ENCODE data around the gene OR10G3. TPM values are rescaled to one million over a fixed set of nuclear protein-coding genes. Genes with fewer than 3 reads are reported as not detected.
"Not testable (repeated sequence)": the region's sequence is repeated elsewhere in the genome, so short reads cannot be mapped to it uniquely, and the experiment has no call there.

The OR10G3 gene, protein sequence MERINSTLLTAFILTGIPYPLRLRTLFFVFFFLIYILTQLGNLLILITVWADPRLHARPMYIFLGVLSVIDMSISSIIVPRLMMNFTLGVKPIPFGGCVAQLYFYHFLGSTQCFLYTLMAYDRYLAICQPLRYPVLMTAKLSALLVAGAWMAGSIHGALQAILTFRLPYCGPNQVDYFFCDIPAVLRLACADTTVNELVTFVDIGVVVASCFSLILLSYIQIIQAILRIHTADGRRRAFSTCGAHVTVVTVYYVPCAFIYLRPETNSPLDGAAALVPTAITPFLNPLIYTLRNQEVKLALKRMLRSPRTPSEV
- not detected for polyA plus RNA-seq (2013, experiment 1 of 4)
- not detected for polyA plus RNA-seq (2013, experiment 2 of 4)
- not detected for polyA plus RNA-seq (2013, experiment 3 of 4)
- not detected for polyA plus RNA-seq (2013, experiment 4 of 4)

DNA sequence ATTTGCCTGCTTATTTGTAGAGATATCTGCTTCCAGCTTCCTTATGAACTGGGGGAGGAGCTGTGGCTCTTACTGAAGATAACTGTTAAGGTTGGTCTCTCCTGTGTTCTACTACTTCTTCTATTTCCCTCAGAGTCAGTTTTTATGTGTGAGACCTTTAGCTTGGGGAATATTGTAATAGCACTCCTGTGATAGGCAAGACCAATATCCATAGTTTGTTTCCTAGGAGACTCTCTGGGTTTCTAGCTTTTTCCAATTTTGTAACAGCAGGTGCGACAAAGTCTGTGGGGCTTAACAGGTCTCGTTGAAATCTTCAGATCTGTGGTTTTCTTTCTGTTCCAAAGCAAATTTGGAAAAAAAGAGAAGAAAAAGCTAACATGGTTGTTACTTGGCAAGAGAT, at the start of gene OR10G3:
OR10G3 (minus strand) TSS at position 101 of the 400 bp plus-strand sequence. CDS start 9,332 bp downstream, outside the sequence.
- 92 to 98% methylated on average over 2 of the region's 2 CpGs for WGBS, 2 experiments
- Histone ChIP-seq H3K27ac (ENCODE audit: insufficient read depth, low read depth, low read length, poor library complexity, severe bottlenecking) (no peak within 1 kb of the TSS), H3K4me1 (ENCODE audit: control insufficient read depth, insufficient read depth, low read length) (no peaks in the 10 kb centered on the region), H3K36me3 (ENCODE audit: control insufficient read depth, insufficient read depth, low read length) (no peaks in the 10 kb centered on the region), H3K27me3 (ENCODE audit: control insufficient read depth, insufficient read depth, low read length, poor library complexity, severe bottlenecking) (no peaks in the 10 kb centered on the region), H3K9me3 (ENCODE audit: control insufficient read depth, low read length) (no peaks in the 10 kb centered on the region), H3K4me3 (ENCODE audit: insufficient read depth, low read depth, low read length) (no peak within 1 kb of the TSS)

DNA sequence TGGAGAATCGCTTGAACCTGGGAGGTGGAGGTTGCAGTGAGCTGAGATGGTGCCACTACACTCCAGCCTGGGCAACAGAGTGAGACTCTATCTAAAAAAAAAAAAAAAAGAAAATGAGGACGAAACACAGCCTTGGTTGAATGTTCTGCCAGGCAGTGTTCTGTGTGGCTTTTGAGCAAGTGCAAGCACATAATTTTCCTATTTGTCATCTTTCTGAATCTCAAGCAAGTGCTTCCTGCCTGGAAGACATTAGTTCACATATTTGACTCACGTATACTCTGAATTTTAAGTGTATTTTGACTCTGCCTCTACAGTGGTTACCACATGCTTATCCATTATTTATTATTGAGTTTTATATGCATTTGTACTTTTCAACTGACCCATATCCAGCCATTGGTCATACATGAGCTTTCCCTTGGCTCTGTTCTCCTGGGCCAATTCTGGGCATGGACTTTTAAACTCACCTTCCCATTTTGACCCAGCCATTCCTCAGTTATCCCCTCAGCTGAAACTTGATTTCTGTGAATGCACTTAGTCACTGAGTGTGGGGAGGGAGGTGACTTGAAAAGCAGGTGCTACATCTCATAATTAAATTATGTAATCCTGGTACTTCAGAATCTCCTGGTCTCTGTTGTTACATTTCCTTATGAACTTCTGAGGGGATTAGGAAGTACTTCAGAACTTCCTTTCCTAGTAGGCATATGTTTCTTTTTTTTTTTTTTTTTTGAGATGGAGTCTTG, 46.8 kb upstream of the OR10G3 start:
- Histone ChIP-seq H3K9me3 (ENCODE audit: control insufficient read depth, low read length) (peaks cover 3% of the 10 kb centered on the region), H3K36me3 (ENCODE audit: control insufficient read depth, insufficient read depth, low read length) (no peaks in the 10 kb centered on the region), H3K27me3 (ENCODE audit: control insufficient read depth, insufficient read depth, low read length, poor library complexity, severe bottlenecking) (no peaks in the 10 kb centered on the region), H3K4me1 (ENCODE audit: control insufficient read depth, insufficient read depth, low read length) (no peaks in the 10 kb centered on the region), H3K4me3 (ENCODE audit: insufficient read depth, low read depth, low read length) (no peak overlapping the region), H3K27ac (ENCODE audit: insufficient read depth, low read depth, low read length, poor library complexity, severe bottlenecking) (no peak overlapping the region)
- WGBS, 2 experiments: 73 to 86% methylated on average over 3 of the region's 3 CpGs

DNA sequence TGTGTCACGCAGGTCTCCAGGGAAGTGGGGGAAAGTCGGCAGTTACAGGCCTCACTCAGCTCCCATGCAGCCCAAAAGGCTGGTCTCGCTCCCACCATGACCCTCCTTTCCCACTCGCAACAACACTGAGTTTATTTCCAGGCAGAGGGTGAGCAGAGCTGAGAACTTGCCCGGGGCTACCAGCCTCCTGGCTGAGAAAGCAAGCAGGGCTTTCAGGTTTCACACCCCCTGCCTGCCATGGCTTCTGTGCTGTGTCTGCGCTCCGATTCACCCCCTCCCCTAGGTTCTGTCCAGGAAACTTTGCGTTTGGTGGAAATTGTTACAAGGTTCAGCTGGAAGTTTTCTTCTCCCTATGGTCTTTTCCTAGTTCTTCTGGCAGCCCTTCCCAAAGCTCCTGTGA, 37.7 kb upstream of the OR10G3 start:
- 82 to 85% methylated on average over 8 of the region's 8 CpGs for WGBS, 2 experiments
- Histone ChIP-seq H3K27me3 (ENCODE audit: control insufficient read depth, insufficient read depth, low read length, poor library complexity, severe bottlenecking) (no peaks in the 10 kb centered on the region), H3K4me1 (ENCODE audit: control insufficient read depth, insufficient read depth, low read length) (no peaks in the 10 kb centered on the region), H3K9me3 (ENCODE audit: control insufficient read depth, low read length) (no peaks in the 10 kb centered on the region), H3K36me3 (ENCODE audit: control insufficient read depth, insufficient read depth, low read length) (no peaks in the 10 kb centered on the region), H3K27ac (ENCODE audit: insufficient read depth, low read depth, low read length, poor library complexity, severe bottlenecking) (no peak overlapping the region), H3K4me3 (ENCODE audit: insufficient read depth, low read depth, low read length) (no peak overlapping the region)

DNA sequence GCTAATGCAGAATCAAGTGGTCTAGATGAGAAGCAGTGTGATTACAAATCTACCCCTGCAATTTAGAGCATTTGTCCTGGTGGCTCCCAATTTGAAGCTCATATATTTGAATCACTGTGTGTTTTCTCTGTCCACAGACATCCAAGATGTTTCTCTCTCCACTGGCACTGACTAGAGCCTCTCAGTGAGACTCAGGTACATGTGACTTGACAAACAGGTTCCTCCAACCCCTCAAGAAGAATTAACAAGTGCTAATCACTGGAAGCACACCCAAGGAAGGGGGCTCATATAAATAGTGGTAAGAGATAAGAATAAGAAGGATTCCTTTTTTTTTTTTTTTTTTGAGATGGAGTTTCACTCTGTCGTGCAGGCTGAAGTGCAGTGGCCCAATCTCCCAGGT, 34.4 kb upstream of the OR10G3 start:
- H3K4me3 ChIP-seq (ENCODE audit: insufficient read depth, low read depth, low read length): no peak overlapping the region
- H3K4me1 ChIP-seq (ENCODE audit: control insufficient read depth, insufficient read depth, low read length): no peaks in the 10 kb centered on the region
- H3K9me3 ChIP-seq (ENCODE audit: control insufficient read depth, low read length): no peaks in the 10 kb centered on the region
- WGBS, 2 experiments: 77 to 96% methylated on average over 1 of the region's 1 CpG
- H3K27ac ChIP-seq (ENCODE audit: insufficient read depth, low read depth, low read length, poor library complexity, severe bottlenecking): no peak overlapping the region
- H3K27me3 ChIP-seq (ENCODE audit: control insufficient read depth, insufficient read depth, low read length, poor library complexity, severe bottlenecking): no peaks in the 10 kb centered on the region
- H3K36me3 ChIP-seq (ENCODE audit: control insufficient read depth, insufficient read depth, low read length): no peaks in the 10 kb centered on the region

DNA sequence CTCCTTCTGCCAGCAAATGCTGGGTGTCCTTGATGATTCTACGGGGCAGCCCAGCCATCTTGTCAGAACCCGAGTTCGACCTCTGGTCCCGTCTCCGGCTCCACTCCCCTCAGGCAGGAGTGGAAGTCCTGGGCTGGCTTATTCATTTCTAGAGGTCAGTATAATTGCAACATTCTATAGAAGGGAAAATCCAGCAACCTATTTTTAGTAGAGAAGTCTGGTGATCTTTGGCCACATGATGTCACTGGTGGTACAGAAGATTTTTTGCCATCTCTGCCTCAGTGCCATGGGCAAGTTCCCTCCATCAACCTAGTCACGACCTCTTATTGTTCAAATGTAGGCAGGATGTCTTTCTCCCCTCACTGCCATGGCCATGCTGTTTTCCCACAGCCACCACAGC, 32.4 kb upstream of the OR10G3 start:
- H3K9me3 ChIP-seq (ENCODE audit: control insufficient read depth, low read length): no peaks in the 10 kb centered on the region
- no peaks in the 10 kb centered on the region for H3K4me1 ChIP-seq (ENCODE audit: control insufficient read depth, insufficient read depth, low read length)
- 88 to 91% methylated on average over 6 of the region's 6 CpGs for WGBS, 2 experiments
- H3K27me3 ChIP-seq (ENCODE audit: control insufficient read depth, insufficient read depth, low read length, poor library complexity, severe bottlenecking): no peaks in the 10 kb centered on the region
- H3K4me3 ChIP-seq (ENCODE audit: insufficient read depth, low read depth, low read length): no peak overlapping the region
- no peak overlapping the region for H3K27ac ChIP-seq (ENCODE audit: insufficient read depth, low read depth, low read length, poor library complexity, severe bottlenecking)
- no peaks in the 10 kb centered on the region for H3K36me3 ChIP-seq (ENCODE audit: control insufficient read depth, insufficient read depth, low read length)

DNA sequence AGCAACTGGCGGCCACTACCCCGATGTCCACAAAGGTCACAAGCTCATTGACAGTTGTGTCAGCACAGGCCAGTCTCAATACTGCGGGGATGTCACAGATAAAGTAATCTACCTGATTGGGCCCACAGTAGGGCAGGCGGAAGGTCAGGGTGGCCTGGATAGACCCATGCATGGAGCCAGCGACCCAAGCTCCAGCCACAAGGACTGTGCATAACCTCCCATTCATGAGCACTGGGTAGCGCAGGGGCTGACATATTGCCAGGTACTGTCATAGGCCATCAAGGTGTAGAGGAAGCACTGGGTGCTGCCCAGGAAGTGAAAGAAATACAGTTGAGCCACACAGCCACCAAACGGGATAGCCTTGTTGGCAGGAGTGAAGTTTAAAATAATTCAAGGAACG, 22.3 kb upstream of the OR10G3 start:
- H3K27ac ChIP-seq (ENCODE audit: insufficient read depth, low read depth, low read length, poor library complexity, severe bottlenecking); H3K27me3 ChIP-seq (ENCODE audit: control insufficient read depth, insufficient read depth, low read length, poor library complexity, severe bottlenecking); H3K4me3 ChIP-seq (ENCODE audit: insufficient read depth, low read depth, low read length); H3K36me3 ChIP-seq (ENCODE audit: control insufficient read depth, insufficient read depth, low read length); H3K9me3 ChIP-seq (ENCODE audit: control insufficient read depth, low read length); H3K4me1 ChIP-seq (ENCODE audit: control insufficient read depth, insufficient read depth, low read length): not testable (repeated sequence)
- 91 to 94% methylated on average over 6 of the region's 8 CpGs for WGBS, 2 experiments

DNA sequence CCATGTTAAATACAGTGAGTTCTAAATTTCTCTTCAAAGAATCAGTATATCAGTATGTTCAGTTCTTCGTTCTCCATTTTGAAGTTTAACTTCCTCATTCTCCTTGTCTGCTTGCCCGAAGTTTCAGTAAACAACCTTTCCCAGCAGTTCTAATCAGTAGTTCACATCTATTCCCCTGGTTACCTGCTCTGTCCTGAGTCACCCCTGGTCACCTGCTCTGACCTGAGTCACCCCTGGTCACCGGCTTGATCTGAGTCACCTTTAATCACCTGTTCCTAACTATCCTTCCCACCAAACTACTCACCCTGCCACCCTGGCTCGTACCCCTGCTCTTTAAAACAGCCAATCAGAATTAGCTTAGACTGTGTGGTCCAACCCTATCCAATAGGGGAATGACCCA, 9.4 kb upstream of the OR10G3 start:
- Histone ChIP-seq H3K27me3 (ENCODE audit: control insufficient read depth, insufficient read depth, low read length, poor library complexity, severe bottlenecking) (no peaks in the 10 kb centered on the region), H3K9me3 (ENCODE audit: control insufficient read depth, low read length) (no peaks in the 10 kb centered on the region), H3K4me1 (ENCODE audit: control insufficient read depth, insufficient read depth, low read length) (no peaks in the 10 kb centered on the region), H3K27ac (ENCODE audit: insufficient read depth, low read depth, low read length, poor library complexity, severe bottlenecking) (no peak overlapping the region), H3K4me3 (ENCODE audit: insufficient read depth, low read depth, low read length) (no peak overlapping the region), H3K36me3 (ENCODE audit: control insufficient read depth, insufficient read depth, low read length) (no peaks in the 10 kb centered on the region)
- 84 to 91% methylated on average over 4 of the region's 4 CpGs for WGBS, 2 experiments

DNA sequence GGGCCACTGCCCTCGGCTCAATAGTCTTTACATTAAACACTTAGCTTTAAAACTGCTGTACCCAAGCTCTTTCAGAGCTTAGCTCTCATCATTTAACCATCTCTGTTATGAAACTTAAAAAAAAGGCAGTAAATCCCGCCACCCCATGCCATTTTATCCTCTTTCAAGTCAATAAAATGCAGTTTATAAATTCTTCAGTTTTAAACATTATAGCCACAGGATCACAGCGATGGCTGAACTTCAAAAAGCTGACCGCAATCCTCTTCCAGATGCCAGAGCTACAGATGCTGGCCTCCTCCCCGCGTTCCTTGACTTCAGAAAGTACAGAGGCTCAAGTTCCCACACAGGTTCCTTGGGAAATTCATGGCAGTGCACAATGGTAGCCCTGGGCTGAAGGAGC, 4.2 kb downstream of the OR10G3 start:
- Histone ChIP-seq H3K9me3 (ENCODE audit: control insufficient read depth, low read length) (no peaks in the 10 kb centered on the region), H3K27ac (ENCODE audit: insufficient read depth, low read depth, low read length, poor library complexity, severe bottlenecking) (no peak overlapping the region), H3K4me3 (ENCODE audit: insufficient read depth, low read depth, low read length) (no peak overlapping the region), H3K27me3 (ENCODE audit: control insufficient read depth, insufficient read depth, low read length, poor library complexity, severe bottlenecking) (no peaks in the 10 kb centered on the region), H3K4me1 (ENCODE audit: control insufficient read depth, insufficient read depth, low read length) (no peaks in the 10 kb centered on the region), H3K36me3 (ENCODE audit: control insufficient read depth, insufficient read depth, low read length) (no peaks in the 10 kb centered on the region)
- WGBS, 2 experiments: 89 to 90% methylated on average over 6 of the region's 6 CpGs

DNA sequence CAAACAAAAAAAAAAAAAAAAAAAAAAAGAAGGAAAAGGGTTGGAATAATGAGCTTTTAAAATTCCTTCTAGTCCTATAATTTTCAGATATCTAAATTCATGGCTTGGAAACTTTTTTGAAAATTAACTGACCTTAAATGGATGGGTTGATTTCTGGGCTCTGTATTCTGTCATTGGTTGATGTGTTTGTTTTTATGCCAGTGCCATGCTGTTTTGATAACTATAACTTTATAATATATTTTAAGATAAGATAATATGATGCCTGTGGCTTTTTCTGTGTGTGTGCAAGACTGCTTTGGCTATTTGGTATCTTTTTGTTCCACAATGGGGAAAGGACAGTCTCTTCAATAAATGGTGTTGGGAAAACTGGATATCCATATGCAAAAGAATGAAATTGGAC, 7.3 kb downstream of the OR10G3 start:
- Histone ChIP-seq H3K4me1 (ENCODE audit: control insufficient read depth, insufficient read depth, low read length) (no peaks in the 10 kb centered on the region), H3K27ac (ENCODE audit: insufficient read depth, low read depth, low read length, poor library complexity, severe bottlenecking) (no peak overlapping the region), H3K36me3 (ENCODE audit: control insufficient read depth, insufficient read depth, low read length) (no peaks in the 10 kb centered on the region), H3K27me3 (ENCODE audit: control insufficient read depth, insufficient read depth, low read length, poor library complexity, severe bottlenecking) (no peaks in the 10 kb centered on the region), H3K4me3 (ENCODE audit: insufficient read depth, low read depth, low read length) (no peak overlapping the region), H3K9me3 (ENCODE audit: control insufficient read depth, low read length) (no peaks in the 10 kb centered on the region)

DNA sequence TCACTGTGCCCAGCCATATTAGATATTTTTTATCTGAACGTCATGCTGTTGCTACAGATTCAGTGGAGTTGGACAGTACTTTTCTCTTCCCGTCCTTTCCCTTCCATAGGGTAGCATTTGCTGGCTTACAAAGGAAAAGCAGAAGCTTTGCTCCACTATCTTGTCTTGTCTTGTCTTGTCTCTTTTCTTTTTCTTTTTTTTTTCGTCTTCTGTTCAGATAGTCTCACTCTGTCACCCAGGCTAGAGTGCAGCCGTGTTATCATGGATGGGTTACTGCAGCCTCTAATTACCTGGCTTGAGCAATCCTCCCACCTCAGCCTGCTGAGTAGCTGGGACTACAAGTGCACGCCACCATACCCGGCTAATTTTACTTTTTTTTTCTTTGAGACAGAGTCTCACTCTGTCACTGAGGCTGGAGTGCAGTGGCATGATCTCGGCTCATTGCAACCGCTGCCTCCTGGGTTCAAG, 21.1 kb downstream of the OR10G3 start:
- WGBS, 2 experiments: 94% methylated on average over 8 of the region's 8 CpGs
- no peaks in the 10 kb centered on the region for H3K27me3 ChIP-seq (ENCODE audit: control insufficient read depth, insufficient read depth, low read length, poor library complexity, severe bottlenecking)
- H3K9me3 ChIP-seq (ENCODE audit: control insufficient read depth, low read length): no peaks in the 10 kb centered on the region
- no peak overlapping the region for H3K4me3 ChIP-seq (ENCODE audit: insufficient read depth, low read depth, low read length)
- H3K27ac ChIP-seq (ENCODE audit: insufficient read depth, low read depth, low read length, poor library complexity, severe bottlenecking): no peak overlapping the region
- no peaks in the 10 kb centered on the region for H3K36me3 ChIP-seq (ENCODE audit: control insufficient read depth, insufficient read depth, low read length)
- peaks cover 5% of the 10 kb centered on the region for H3K4me1 ChIP-seq (ENCODE audit: control insufficient read depth, insufficient read depth, low read length)

All from ectodermal cell (in vitro differentiated cells).